ENCODE results near the gene MAML3. TPM values are rescaled to one million over a fixed set of nuclear protein-coding genes. Genes with fewer than 3 reads are reported as not detected.

MAML3 gene
- total and polyA plus RNA-seq, 9 donors, result 11.1 to 23.8 (median 14.9) TPM

DNA sequence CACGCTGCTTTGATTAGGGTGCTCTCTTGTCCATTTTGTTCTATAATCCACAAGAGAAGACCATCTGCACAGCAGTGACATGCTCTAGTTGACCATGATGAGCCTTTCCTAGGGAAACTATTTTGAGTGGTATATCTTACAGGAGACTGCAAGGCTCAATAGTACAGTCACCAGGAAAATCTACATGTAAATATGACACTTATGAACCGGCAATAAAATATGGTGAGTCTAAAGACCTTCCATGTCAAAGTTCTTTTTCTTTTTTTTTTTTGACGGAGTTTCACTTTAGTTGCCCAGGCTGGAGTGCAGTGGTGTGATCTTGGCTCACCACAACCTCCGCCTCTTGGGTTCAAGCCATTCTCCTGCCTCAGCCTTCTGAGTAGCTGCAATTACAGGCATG is 384.6 kb downstream of the MAML3 start:
- TF ChIP-seq, protein P1, sequence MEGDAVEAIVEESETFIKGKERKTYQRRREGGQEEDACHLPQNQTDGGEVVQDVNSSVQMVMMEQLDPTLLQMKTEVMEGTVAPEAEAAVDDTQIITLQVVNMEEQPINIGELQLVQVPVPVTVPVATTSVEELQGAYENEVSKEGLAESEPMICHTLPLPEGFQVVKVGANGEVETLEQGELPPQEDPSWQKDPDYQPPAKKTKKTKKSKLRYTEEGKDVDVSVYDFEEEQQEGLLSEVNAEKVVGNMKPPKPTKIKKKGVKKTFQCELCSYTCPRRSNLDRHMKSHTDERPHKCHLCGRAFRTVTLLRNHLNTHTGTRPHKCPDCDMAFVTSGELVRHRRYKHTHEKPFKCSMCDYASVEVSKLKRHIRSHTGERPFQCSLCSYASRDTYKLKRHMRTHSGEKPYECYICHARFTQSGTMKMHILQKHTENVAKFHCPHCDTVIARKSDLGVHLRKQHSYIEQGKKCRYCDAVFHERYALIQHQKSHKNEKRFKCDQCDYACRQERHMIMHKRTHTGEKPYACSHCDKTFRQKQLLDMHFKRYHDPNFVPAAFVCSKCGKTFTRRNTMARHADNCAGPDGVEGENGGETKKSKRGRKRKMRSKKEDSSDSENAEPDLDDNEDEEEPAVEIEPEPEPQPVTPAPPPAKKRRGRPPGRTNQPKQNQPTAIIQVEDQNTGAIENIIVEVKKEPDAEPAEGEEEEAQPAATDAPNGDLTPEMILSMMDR (IDR thresholded peaks at IDR 0.05), result no peak
- TF ChIP-seq POLR2A (IDR thresholded peaks at IDR 0.05), result no peak
- TF ChIP-seq EP300 (IDR thresholded peaks at IDR 0.05), result no peak
- Histone ChIP-seq H3K9me3 (no peaks in the 10 kb centered on the region), H3K4me1 (ENCODE audit: insufficient read depth) (peaks cover under 1% of the 10 kb centered on the region), H3K27me3 (no peaks in the 10 kb centered on the region), H3K36me3 (no peaks in the 10 kb centered on the region), H3K27ac (no peak overlapping the region), H3K4me3 (no peak overlapping the region)
- 70 to 86% (median 74%) methylated on average over 4 of the region's 4 CpGs for WGBS, 3 donors
- intact Hi-C loops (cut with DNase I), result no loop called here
- no peak for DNase-seq

GRCh38 chr4:139768896-139769295 is 385.1 kb downstream of the MAML3 start:
- H3K4me1 ChIP-seq (ENCODE audit: insufficient read depth), result peaks cover 4% of the 10 kb centered on the region
- no peak overlapping the region for H3K4me3 ChIP-seq
- intact Hi-C loops (cut with DNase I), result no loop called here
- DNase-seq, result no peak
- no peak overlapping the region for H3K27ac ChIP-seq
- no peaks in the 10 kb centered on the region for H3K27me3 ChIP-seq
- H3K9me3 ChIP-seq, result no peaks in the 10 kb centered on the region
- no peak for TF ChIP-seq EP300 (IDR thresholded peaks at IDR 0.05)
- TF ChIP-seq POLR2A (IDR thresholded peaks at IDR 0.05), result no peak
- TF ChIP-seq, protein P1 (IDR thresholded peaks at IDR 0.05), result no peak
- 98 to 99% (median 98%) methylated on average over 4 of the region's 4 CpGs for WGBS, 3 donors
- H3K36me3 ChIP-seq, result no peaks in the 10 kb centered on the region

- TF ChIP-seq EP300 (IDR thresholded peaks at IDR 0.05), result no peak
- no peak for TF ChIP-seq POLR2A (IDR thresholded peaks at IDR 0.05)
- TF ChIP-seq, protein P1 (IDR thresholded peaks at IDR 0.05), result no peak
- Histone ChIP-seq H3K4me3 (no peak overlapping the region), H3K36me3 (no peaks in the 10 kb centered on the region), H3K9me3 (no peaks in the 10 kb centered on the region), H3K27ac (no peak overlapping the region), H3K4me1 (ENCODE audit: insufficient read depth) (peaks cover 4% of the 10 kb centered on the region), H3K27me3 (no peaks in the 10 kb centered on the region)
- DNase-seq, result no peak
- intact Hi-C loops (cut with DNase I), result no loop called here
- 87 to 97% (median 97%) methylated on average over 1 of the region's 1 CpG for WGBS, 3 donors
These were observed 385.6 kb downstream of the MAML3 start for GRCh38 chr4:139768366-139768765.

GRCh38 chr4:139767585-139767984 is 386.4 kb downstream of the MAML3 start:
- TF ChIP-seq POLR2A (IDR thresholded peaks at IDR 0.05) (no peak), EP300 (IDR thresholded peaks at IDR 0.05) (no peak)
- TF ChIP-seq, protein P1 (IDR thresholded peaks at IDR 0.05), result no peak

More at GRCh38 chr4:139767585-139767984, 386.4 kb downstream of the MAML3 start:
- H3K36me3 ChIP-seq, result no peaks in the 10 kb centered on the region
- H3K27ac ChIP-seq, result no peak overlapping the region
- H3K9me3 ChIP-seq, result no peaks in the 10 kb centered on the region
- intact Hi-C loops (cut with DNase I), result no loop called here
- no peak overlapping the region for H3K4me3 ChIP-seq
- H3K4me1 ChIP-seq (ENCODE audit: insufficient read depth), result peaks cover 8% of the 10 kb centered on the region
- H3K27me3 ChIP-seq, result no peaks in the 10 kb centered on the region
- DNase-seq, result no peak
